SK-N-SH (cell line): Measurements from ENCODE around the gene GRB7. TPM values are rescaled to one million over a fixed set of nuclear protein-coding genes. Genes with fewer than 3 reads are reported as not detected.

ENCODE experiments used
- CHD2 ChIP-seq: fragments of 150-350 bp; IDR thresholded peaks from 2 replicates; pipeline ENCODE4 v1.6.1; 2018; ENCODE audit warnings: low read length; ENCODE audit not compliant: partially characterized antibody
- ELF1 ChIP-seq: IDR thresholded peaks from 2 replicates; pipeline ENCODE4 v1.4.0; 2012
- EP300 ChIP-seq, 2 experiments: IDR thresholded peaks; 2 replicates each; pipeline versions ENCODE4 v1.4.0 to v1.6.1; 2012; ENCODE audit warnings: borderline replicate concordance in 1 of 2, low read depth in 1 of 2, low read length in 1 of 2
- EZH2phosphoT487 ChIP-seq: fragments of 200-600 bp; sonication (generic); IDR thresholded peaks from 2 replicates; pipeline ENCODE4 v1.6.1; 2017; ENCODE audit warnings: low read depth, mixed run types, mild to moderate bottlenecking, antibody characterized with exemption, moderate library complexity, borderline replicate concordance
- FOSL2 ChIP-seq: IDR thresholded peaks from 2 replicates; pipeline ENCODE4 v1.4.0; 2012; ENCODE audit warnings: low read depth, mild to moderate bottlenecking, moderate library complexity, borderline replicate concordance
- GABPA ChIP-seq: IDR thresholded peaks from 2 replicates; pipeline ENCODE4 v1.4.0; 2012; ENCODE audit warnings: low read depth, mild to moderate bottlenecking
- NFIC ChIP-seq: IDR thresholded peaks from 2 replicates; pipeline ENCODE4 v1.4.0; 2012; ENCODE audit warnings: borderline replicate concordance
- NRF1 ChIP-seq: IDR thresholded peaks from 2 replicates; pipeline ENCODE4 v1.6.1; 2012; ENCODE audit warnings: low read depth, mild to moderate bottlenecking, low read length
- POLR2AphosphoS5 ChIP-seq: IDR thresholded peaks from 2 replicates; pipeline ENCODE4 v1.6.1; 2012; ENCODE audit warnings: low read depth, low read length
- RCOR1 ChIP-seq: fragments of 150-350 bp; IDR thresholded peaks from 2 replicates; pipeline ENCODE4 v1.6.1; 2017; ENCODE audit warnings: antibody characterized with exemption, low read length
- RFX5 ChIP-seq: IDR thresholded peaks from 2 replicates; pipeline ENCODE4 v1.6.1; 2012; ENCODE audit warnings: mild to moderate bottlenecking, improper control_type of control experiment, low read length
- RXRA ChIP-seq: IDR thresholded peaks from 2 replicates; pipeline ENCODE4 v1.4.0; 2012; ENCODE audit warnings: low read depth, mild to moderate bottlenecking, borderline replicate concordance
- SMC3 ChIP-seq: IDR thresholded peaks from 2 replicates; pipeline ENCODE4 v1.6.1; 2012; ENCODE audit warnings: low read depth, low read length, improper control_type of control experiment
- TAF1 ChIP-seq: IDR thresholded peaks from 2 replicates; pipeline ENCODE4 v1.6.1; 2012; ENCODE audit warnings: low read depth, mild to moderate bottlenecking, low read length, moderate library complexity, borderline replicate concordance
- TCF12 ChIP-seq: IDR thresholded peaks from 2 replicates; pipeline ENCODE4 v1.4.0; 2012
- TEAD4 ChIP-seq: IDR thresholded peaks from 2 replicates; pipeline ENCODE4 v1.4.0; 2012; ENCODE audit warnings: mild to moderate bottlenecking, borderline replicate concordance; ENCODE audit not compliant: insufficient read depth
- polyA plus RNA-seq, 3 experiments: library from polyadenylated mRNA; depleted of rRNA; stranded (reverse); fragments of >200 nt; gene quantifications; 2 replicates each; pipeline ENCODE4 v1.2.3, GENCODE V29; 2012
- TF ChIP-seq, protein P1 (sequence below): fragments of 150-350 bp; IDR thresholded peaks from 2 replicates; pipeline ENCODE4 v1.6.1; 2016; ENCODE audit warnings: mild to moderate bottlenecking, low read depth, low read length
- TF ChIP-seq, protein P2 (sequence below): IDR thresholded peaks from 2 replicates; pipeline ENCODE4; 2012
- TF ChIP-seq, protein P3 (sequence below): IDR thresholded peaks from 2 replicates; pipeline ENCODE4 v1.4.0; 2012; ENCODE audit warnings: low read depth, borderline replicate concordance

GRB7 gene
- polyA plus RNA-seq, 1 of the 3 experiments (the other 2 are of a cell fraction) = not detected

DNA sequence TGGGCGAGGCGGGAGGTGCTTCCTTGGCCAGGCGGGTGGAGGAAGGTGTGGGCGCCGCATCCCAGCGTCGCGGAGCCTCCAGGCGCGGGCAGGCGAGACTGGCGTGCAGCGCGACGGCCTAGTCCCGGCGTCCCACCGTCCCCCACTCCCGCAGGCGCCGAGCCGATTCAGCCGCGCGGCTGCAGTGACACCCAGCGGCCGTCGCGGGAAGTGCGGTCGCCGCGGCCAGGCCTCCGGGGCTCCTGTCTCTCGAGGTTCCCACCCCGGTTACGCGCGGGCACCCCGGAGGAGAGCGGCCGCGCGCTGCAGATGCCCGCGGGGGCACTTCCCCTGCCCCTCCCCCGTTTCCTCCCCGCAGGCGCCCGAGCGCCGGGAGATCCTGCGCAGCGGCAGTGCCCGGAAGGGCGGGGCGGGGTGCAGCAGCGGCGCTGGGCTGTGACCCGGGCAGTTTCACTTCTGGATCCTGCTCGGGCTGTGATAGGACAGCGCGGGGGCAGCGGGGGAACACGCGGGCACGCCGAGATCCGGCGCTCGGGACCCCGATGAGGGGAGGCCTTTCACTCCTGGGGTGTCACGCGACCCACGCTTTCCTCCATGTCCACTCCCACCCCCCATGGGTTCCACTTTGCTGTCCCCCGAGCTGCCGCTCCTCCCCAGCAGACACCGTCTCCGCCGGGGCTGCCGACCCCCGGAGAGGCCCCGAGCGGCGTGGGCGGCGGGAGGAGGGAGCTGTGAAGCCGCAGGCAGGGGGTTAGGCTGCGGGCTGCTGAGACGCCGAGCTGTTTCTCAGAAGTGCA, 16.6 kb downstream of the GRB7 start (continued):
- TF ChIP-seq, protein P1, sequence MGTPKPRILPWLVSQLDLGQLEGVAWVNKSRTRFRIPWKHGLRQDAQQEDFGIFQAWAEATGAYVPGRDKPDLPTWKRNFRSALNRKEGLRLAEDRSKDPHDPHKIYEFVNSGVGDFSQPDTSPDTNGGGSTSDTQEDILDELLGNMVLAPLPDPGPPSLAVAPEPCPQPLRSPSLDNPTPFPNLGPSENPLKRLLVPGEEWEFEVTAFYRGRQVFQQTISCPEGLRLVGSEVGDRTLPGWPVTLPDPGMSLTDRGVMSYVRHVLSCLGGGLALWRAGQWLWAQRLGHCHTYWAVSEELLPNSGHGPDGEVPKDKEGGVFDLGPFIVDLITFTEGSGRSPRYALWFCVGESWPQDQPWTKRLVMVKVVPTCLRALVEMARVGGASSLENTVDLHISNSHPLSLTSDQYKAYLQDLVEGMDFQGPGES = no peak
- TF ChIP-seq EP300 (IDR thresholded peaks at IDR 0.05; ENCODE audit: borderline replicate concordance in 1 of 2, low read depth in 1 of 2, low read length in 1 of 2) (no peak; a peak in 1 of 4 replicates), RCOR1 (no peak), RXRA (peak; percentile 54; the same call in 1 of the 2 replicates), GABPA (peak; percentile 50), TEAD4 (no peak), TAF1 (peak; percentile 33; the same call in 1 of the 2 replicates), CHD2 (peak; percentile 67), RFX5 (no peak), NRF1 (peak; percentile 59; the same call in 1 of the 2 replicates), TCF12 (peak; percentile 19; the same call in 1 of the 2 replicates), SMC3 (peak; percentile 61), ELF1 (peak; percentile 33; the same call in 1 of the 2 replicates), EZH2phosphoT487 (no peak), POLR2AphosphoS5 (peak; percentile 75), FOSL2 (no peak), NFIC (no peak)
- TF ChIP-seq, protein P2, sequence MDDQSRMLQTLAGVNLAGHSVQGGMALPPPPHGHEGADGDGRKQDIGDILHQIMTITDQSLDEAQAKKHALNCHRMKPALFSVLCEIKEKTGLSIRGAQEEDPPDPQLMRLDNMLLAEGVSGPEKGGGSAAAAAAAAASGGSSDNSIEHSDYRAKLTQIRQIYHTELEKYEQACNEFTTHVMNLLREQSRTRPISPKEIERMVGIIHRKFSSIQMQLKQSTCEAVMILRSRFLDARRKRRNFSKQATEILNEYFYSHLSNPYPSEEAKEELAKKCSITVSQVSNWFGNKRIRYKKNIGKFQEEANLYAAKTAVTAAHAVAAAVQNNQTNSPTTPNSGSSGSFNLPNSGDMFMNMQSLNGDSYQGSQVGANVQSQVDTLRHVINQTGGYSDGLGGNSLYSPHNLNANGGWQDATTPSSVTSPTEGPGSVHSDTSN = no peak
- TF ChIP-seq, protein P3, sequence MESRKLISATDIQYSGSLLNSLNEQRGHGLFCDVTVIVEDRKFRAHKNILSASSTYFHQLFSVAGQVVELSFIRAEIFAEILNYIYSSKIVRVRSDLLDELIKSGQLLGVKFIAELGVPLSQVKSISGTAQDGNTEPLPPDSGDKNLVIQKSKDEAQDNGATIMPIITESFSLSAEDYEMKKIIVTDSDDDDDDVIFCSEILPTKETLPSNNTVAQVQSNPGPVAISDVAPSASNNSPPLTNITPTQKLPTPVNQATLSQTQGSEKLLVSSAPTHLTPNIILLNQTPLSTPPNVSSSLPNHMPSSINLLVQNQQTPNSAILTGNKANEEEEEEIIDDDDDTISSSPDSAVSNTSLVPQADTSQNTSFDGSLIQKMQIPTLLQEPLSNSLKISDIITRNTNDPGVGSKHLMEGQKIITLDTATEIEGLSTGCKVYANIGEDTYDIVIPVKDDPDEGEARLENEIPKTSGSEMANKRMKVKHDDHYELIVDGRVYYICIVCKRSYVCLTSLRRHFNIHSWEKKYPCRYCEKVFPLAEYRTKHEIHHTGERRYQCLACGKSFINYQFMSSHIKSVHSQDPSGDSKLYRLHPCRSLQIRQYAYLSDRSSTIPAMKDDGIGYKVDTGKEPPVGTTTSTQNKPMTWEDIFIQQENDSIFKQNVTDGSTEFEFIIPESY = 0 out of 2 replicates have a peak, but pooled peaks have one; percentile 40
